Fibroblast of skin of left biceps (primary cell): ENCODE measurements around the gene B3GALT5.
"Not testable (repeated sequence)": the region's sequence is repeated elsewhere in the genome, so short reads cannot be mapped to it uniquely, and the experiment has no call there.

Source experiments
- DNase-seq, 2 experiments: peaks; one replicate each; pipeline ENCODE4 v3.0.0-alpha.2; 2013; ENCODE audit warnings: low read depth in 2 of 2

Gene B3GALT5, protein sequence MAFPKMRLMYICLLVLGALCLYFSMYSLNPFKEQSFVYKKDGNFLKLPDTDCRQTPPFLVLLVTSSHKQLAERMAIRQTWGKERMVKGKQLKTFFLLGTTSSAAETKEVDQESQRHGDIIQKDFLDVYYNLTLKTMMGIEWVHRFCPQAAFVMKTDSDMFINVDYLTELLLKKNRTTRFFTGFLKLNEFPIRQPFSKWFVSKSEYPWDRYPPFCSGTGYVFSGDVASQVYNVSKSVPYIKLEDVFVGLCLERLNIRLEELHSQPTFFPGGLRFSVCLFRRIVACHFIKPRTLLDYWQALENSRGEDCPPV

DNA sequence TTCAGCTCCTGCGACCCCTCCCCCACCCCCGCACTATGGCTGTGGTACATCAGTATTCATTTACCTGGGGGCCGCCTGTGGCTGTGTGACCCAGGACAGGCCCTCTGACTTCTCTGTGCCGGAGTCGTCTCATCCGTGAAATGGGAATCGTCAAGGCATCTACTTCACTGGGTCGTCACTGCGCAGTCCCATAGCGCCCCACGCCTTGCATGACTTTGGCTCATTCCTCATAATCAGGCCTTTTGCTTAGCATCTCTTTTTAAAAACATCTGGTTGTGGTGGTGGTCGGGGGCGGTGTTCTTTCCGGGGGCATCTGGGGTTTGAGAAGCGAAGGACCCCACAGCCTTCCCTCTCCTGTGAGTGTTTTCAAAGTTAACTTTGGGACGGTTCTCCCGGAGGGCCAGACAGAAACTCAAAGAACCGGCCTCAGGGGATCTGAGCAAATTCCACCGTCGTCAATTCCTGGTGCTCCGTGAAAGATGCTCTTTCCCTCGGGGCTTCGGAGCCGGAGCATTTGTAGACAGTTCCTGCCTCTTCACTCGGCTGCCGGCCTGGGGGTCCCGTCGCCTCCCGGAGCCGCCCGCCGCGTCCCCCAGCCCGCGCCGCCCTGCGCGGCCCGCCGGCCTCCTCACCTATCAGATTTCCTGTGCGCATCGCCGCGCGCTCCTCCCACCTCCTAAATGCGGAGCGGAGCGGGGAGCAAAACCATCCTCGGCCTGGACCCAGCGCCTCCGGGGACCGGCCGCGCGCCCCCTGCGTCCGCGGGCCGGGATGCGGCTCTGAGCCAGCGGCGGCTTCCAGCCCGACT is at the start of gene B3GALT5:
Gene B3GALT5 (plus strand): TSS at position 708 of the 808 bp plus-strand sequence. CDS start 47,620 bp downstream, outside the sequence.
- DNase-seq, result no peak

DNA sequence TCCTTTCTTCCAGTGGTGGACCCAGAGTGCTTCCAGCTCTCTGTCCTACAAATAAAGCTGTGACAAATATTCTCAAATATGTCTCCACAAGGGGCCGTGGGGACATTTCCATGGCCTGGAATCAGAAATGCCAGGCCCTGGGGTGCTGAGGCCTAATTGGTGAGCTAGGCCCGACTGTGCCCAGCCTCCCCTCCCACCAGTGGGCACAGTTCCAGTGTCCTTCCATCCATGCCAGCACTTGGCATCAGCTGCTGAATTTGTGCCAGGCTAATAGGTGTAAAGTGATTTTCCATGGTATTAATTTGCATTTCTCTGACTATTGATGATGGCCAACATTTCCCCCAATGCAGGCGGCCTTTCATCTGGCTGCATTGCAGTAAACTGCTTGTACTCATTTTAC is 48.5 kb upstream of the B3GALT5 start:
- DNase-seq, result no peak

DNA sequence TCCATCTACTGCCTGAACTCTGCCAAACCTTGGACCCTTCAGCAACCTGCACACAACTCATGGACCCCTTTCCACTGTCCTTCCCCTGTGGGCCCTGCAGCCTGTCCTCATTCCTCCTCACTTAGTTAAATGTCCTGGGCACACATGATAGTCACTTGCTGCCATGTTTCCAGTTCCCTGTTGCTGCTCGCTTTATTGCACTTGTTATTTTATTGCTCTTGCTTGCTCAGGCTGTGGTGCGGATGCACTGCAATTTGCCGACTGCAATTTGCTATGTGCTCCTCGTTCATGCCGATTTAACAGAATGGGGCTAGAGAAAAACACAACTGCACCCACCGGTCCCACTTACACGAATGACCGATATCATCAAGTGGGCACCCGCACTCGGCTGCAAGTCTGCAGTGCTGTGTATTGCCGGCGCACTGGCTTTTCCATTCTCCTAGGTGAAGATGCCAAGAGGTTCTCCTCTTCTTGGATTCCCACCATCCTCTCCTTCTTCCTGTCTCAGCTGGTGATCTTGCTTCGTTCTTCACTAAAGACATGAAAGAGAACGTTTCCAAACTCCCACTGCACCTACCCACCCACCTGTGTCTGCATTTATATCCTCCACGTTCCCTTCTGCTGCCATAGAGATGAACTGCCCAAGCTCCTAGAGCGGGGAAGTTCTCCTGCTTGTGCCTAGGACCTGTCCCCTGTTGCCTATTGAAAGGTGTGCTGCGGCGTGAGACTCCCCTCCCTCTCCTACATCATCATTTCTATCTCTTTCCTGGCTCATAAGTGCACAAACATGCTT is 45.4 kb upstream of the B3GALT5 start:
- DNase-seq, result no peak

DNA sequence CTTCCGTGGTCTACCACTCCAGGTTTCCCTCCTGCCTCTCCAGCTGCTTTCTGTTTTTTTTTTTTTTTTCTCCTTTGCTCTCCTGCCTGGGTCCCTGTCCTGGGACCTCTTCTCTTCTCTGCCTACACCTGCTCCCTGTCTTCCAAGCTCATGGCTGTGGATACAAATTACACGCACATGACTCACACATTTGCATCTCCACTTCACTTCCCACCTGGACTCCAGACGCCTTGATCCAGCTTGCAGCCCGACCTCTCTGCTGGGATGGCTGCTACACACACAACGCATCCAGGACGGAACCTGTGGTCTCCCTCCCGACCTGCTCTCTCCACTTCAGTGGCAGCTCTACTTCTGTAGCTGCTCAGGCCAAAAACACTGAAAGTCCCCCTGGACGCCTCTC is 44.4 kb upstream of the B3GALT5 start:
- DNase-seq, result no peak

DNA sequence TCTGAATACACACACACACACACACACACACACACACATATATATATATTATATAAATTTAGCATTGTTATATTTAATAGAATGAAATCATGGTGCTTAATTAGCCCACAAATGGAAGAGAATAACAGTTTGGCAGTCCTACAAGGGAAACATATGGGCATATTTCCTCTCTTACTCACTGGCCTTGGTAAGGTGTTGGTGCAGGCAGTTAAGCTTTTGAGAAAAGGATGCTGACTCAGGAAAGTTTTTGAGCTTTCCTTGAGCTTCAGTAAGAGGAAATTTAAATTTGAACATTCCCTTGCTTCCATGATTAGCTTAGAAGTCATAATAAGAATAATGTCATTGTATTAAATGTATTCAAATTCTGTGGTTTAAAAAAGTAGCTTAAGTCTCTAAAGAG is 37.0 kb upstream of the B3GALT5 start:
- DNase-seq, result peak in 1 of 2 experiments; percentile 1

DNA sequence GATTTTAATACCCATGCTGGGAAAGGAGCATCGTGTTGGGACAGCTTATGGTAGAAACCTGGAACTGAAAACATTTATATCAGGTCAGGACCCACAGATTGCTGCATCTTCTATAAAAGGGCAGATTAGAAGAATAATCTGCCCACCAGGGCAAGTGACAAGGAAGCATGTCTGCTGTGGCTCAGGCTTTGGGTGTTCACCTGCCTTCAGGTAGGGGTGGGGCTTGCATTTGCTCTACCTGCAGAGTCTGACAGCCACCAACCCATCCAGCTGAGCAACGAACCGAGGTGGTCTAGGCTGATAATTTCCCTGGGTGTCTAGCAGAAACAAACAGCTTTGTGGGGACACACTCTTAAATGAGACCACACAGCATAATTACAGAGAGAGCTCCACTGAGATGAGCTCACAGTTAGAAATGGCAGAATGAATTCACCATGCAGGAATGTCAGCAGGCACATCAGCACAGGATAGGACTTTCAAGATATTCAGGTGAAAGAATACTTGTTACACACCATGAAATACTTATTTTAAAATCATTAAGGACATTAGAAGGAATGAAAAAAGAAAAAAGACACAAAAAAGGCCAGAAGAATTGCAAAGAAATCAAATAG is 36.1 kb upstream of the B3GALT5 start:
- DNase-seq, result no peak

DNA sequence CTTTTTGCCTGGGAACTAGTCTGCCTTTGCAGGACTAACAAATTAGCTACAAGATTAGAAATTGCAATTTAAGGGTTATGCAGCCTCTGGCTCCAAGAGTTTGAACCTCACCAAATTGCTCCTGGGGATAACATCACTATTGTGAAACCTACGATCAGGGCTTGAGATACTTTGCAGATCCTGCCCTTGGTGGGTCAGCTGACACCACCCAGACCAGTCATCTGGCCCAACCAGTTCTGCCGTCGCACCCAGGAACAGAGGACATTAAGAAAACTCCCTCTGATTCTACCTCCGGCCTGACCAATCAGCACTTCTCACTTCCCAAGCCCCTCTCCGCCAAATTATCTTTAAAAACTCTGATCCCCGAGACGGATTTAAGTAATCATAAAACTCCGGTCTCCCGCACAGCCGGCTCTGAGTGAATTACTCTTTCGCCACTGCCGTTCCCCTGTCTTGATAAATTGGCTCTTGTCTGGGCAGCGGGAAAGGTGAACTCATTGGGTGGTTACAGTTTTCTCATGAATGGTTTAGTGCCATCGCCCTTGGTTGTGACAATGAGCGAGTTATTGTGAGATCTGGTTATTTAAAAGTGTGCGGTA is 32.9 kb upstream of the B3GALT5 start:
- no peak for DNase-seq

DNA sequence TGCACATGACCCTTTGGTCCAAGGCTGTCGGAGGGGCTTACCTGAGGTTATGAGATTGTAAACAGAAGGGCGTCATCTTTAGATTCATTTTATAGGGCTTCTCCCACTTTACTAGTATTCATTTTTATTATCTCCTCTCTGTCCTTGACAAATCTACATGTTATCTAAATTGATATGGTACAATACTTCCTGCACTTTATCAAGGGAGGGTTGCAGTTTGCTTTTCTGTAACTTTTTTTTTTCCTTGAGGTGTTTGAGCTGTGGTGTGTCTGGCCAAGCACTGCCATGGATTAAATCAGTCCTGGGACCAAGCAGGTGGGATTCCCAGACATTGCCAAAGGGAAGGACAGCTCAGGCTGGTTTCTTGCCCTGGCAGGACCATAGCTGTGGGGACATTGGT is 32.0 kb upstream of the B3GALT5 start:
- DNase-seq, result no peak

DNA sequence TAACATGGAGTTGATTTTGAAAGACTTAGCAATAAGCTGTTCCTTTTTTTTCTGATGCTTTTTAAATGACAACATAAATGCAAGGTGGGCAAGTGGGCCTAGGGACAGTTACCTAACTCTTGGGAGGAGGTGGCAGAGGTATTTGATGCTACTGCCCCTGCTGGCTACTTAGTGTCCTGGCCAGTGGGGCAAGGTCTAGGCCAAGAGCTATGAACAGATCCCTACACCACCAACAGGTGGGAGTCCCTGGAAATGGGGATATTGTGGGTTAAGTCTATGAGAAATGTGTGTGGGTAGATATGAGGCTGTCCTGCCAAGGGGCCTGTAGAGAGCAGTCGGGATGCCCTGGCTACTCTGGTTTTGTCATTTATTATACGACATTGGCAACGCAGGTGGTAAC is 31.3 kb upstream of the B3GALT5 start:
- DNase-seq, result no peak

DNA sequence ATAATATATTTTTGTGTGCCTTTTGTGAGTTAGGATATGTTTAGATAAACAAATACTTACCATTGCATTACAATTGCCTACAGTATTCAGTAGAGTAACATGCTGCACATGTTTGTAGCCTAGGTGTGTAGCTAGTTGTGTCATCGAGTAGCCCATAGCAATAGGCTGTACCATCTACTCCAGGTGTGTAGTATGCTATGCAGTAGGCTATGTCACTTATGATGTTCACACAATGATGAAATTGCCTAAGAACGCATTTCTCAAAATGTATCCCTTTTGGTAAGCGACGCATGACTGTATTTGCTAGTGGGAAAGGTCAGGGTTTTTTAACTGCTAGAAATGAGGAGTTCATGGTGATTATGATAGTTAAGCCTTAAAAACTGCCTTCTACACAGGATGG is 30.0 kb upstream of the B3GALT5 start:
- no peak for DNase-seq

DNA sequence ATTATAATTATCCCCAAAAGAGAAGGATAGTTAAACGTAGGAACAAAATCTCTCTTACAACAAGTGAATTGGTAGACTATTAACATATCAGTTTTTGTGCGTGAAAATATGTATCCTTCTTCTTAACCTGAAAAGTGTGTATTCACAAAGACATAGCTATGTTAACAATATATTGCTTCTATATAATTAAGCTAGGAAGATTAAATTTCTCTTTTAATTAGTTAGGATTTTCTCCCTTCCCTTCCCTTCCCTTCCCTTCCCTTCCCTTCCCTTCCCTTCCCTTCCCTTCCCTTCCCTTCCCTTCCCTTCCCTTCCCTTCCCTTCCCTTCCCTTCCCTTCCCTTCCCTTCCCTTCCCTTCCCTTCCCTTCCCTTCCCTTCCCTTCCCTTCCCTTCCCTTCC is 29.2 kb upstream of the B3GALT5 start:
- not testable (repeated sequence) for DNase-seq

DNA sequence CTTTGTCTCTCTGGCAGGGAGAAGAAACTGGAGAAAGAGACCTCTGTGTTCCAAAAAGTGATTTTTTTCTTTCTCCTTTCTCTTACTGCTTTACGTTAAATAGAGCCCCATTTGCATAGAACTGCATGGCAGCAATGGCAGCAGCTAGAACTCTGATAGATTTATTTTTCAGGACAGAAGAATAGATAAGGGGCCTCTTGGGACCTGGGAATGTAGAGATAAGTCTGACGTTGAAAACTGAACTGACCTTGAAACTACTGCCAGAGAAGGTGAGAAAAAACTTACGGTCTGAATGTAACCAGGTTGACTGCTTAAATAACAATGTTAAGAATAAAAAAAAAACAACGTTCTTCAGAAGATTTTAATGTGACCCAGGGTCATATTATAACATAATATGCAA is 25.4 kb upstream of the B3GALT5 start:
- no peak for DNase-seq

DNA sequence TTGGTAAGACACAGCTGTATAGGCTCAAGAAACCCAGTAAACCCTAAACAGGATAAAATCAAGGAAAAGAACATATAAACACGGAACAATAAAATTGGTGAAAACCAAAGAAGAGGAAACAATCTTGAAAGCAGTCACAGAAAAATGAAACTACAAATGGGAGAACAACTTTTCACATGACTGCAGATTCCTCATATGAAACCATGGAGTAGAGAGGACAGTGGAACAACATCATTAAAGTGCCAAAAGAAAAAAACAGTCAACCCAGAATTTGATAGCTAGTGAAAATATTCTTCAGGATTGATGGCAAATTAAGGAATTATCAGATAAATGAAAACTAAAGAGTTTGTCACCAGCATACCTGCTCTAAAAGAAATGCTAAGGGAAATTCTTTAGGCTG is 23.9 kb upstream of the B3GALT5 start:
- no peak for DNase-seq

DNA sequence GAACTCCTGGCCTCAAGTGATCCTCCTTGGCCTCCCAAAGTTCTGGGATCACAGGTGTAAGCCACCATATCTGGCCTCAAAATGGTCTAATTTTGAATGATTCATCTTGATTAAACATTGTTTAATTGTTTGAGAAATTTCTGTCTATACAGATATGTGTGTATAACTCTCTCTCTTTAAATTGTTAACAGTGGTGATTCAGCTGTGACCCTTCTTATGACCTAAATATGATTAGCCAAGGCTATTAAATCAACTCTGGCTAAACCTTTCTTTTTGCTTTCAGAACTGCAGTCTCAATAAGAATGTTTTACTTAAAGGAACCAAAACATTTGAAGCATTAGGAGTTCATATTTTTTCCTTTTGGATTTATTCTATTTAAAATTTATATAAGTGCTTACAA is 19.2 kb upstream of the B3GALT5 start:
- DNase-seq, result no peak

DNA sequence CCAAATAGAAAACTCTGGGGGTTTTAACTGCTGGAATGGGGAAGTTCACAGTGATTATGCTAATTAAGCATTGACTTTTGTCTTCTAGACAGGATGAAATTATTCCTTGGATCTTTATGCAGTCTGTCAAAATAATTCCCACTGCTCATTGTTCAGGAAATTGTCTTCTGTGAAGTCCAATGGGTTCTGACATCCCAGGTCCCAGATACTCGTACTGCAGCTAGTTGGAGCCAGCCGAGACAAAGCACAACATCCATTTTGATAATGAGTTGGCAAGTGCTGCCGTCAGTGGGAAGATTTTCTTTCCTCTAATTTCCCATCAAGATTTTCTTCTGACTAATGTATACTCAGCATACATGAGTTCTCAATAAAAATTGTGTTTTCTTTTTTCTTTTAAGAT is 17.3 kb upstream of the B3GALT5 start:
- DNase-seq, result no peak

DNA sequence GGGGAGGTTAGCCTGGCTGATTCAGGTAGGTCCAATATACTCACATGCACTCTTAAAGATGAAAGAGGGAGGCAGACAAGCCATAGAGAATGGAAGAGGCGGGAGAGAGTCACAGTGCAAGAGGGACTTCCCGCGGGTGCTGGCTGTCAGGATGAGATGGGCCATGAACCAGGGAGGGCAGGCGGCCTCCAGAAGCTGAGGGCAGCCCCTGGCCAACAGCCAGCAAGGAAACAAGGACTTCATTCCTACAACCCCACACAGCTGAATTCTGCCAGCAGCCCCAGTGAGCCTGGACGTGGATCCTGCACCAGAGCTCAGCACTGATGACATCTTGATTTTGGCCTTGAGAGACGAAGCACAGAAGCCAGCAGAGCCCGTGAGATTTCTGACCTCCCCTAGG is 15.1 kb upstream of the B3GALT5 start:
- DNase-seq, result no peak

DNA sequence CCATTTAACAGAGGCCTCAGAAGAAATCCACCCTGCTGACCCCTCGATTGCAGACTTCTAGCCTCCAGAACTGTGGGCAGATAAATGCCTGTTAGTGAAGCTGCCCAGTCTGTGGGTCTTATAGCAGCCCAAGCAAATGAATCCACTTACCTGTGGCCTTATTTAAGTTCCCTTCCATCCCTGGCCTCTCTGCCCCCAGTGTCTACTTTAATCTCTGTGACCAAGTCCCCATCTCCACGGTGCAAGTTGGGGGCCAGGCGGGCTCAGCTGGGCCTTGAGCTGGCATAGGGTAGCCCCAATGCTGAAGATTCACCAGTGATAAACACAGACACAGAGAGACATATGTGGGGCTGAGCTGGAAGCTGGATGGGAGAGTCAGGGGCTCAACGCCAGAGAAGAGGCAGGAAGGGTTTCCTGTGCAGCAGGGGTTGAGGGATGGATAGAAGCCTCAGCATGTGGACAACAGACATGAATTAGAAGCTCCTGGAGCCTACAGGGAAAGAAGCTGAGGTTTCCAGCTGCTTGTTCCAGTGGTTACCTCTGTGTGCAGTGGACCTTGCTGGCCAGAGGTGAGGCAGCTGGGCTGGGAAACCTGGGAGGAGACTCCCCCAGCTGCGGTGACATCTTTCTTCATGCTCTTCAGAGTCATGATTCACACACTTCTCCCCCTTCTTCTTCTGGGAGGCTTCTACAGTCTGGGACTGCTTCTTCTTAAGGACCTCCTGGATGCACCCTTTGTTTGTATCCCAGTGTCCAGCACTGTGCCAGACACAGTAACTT is 13.4 kb upstream of the B3GALT5 start:
- no peak for DNase-seq

DNA sequence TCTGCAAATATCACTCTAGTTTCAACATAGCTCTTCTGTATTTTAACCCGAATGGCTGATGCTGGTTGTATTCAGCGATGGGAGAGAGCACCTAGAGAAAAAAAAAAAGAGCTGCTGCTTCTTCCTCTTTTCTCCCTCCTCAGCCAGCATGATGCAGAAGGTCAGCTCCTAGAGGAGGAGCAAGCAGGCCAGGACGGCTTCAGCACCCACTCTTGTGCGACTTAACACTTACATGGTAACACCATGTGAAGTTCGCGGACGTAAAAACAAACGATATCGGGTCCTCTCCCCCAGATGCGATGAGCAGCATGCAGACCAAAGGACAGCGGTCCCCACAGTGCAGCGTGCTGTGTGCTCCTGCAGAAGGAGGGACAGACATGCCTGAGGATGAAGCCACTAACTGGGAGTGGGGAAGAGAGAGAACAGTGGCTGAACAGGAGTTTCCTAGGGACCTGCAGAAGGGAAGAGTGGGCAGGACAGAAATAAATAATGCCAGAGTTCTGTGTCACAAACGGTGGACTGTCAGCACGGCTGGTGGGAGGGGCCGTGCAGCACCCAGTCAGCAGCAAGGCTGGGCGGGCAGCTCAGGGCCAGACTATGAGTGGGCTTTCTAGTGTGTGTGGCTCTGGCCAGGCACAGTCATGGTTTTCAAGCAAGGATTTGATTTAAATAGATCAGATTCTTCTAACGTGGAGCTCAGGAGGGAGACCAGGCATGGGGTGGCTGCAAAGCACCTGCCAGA is 11.4 kb upstream of the B3GALT5 start:
- no peak for DNase-seq

DNA sequence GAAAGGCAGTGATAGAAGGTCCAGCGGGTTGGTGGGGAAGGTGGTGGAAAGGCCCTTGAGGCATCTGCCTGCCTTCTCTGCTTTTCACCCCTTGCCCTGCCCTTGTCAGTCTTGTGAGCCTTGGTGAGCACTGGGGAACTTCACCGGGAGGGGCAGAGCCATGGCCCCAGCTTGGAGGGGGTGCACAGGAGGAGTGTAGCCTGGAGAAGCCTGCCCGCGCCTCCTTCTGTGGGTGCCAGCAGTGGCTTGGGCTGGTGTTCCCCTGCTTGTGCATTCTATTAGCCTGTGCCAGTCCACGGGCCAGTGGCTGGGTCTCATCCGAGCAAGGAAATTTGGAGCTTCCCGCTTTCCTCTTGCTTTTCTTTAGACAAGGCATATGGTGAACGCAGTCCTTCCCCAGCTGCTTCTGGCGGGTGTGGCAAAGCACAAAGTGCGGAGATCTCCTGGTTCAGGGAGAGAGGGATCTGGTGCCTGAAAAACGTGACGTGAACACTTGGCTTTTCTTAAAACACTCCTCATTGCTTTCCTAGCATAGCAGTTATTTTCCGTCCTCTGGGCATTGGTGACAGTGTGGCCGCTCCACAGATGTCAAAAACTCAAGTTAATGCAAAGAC is 10.6 kb upstream of the B3GALT5 start:
- no peak for DNase-seq

DNA sequence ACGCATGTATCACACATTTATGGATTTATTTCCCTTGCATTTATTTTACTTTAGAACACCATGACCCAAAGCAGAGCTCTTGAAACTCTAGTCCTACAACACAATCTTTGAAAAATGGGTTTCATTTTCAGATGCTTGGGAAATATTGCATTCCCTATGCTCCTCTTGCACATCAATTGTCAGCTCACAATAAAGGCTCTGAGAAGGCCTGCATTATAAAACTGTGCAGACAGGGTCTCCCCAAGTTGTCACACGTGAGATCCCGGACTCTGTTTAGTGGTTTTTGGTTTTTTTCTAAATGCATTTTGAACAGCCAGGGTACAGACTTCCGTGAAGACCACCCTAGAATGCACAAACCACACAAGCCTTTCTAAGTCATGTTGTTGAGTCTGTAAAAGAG is 9.9 kb upstream of the B3GALT5 start:
- DNase-seq, result no peak
